Natural killer cell (primary cell): ENCODE measurements around the gene SMAD1. TPM values are rescaled to one million over a fixed set of nuclear protein-coding genes. Genes with fewer than 3 reads are reported as not detected.

Source experiments
- ATAC-seq, 3 donors: fragments of 150-1000 bp in 2 of 3; fragments of 200-7000 bp in 1 of 3; cut with Tn5 transposase; 1 replicate in 1 of 3; 2 replicates in 2 of 3; pipeline ENCODE4 v1.10.0; 2021; ENCODE audit warnings: mild to moderate bottlenecking in 2 of 3, moderate library complexity in 2 of 3
- DNase-seq, 2 donors: peaks; one replicate each; pipeline versions ENCODE4 v3.0.0 to v3.0.0-alpha.2; 2013 to 2021; ENCODE audit warnings: mixed read lengths in 1 of 2
- H3K27ac ChIP-seq: one replicate; pipeline ENCODE4 v1.5.1; 2013; ENCODE audit warnings: mild to moderate bottlenecking, low read length
- H3K27me3 ChIP-seq: one replicate; pipeline ENCODE4 v1.6.1; 2013; ENCODE audit warnings: low read length; ENCODE audit not compliant: control insufficient read depth, insufficient read depth
- H3K36me3 ChIP-seq: one replicate; pipeline ENCODE4 v1.6.1; 2013; ENCODE audit warnings: low read length; ENCODE audit not compliant: control insufficient read depth, insufficient read depth
- H3K4me1 ChIP-seq: one replicate; pipeline ENCODE4 v1.6.1; 2013; ENCODE audit warnings: low read length; ENCODE audit not compliant: control insufficient read depth, insufficient read depth
- H3K4me3 ChIP-seq: one replicate; pipeline ENCODE4 v1.5.1; 2013; ENCODE audit warnings: low read length
- H3K9me3 ChIP-seq: one replicate; pipeline ENCODE4 v1.6.1; 2013; ENCODE audit warnings: low read length; ENCODE audit not compliant: control insufficient read depth, insufficient read depth
- H3K27ac Mint-ChIP-seq, 2 donors: one replicate each; pipeline ENCODE4 v1.8.0; 2022; ENCODE audit warnings: mild to moderate bottlenecking in 2 of 2, mixed read lengths in 2 of 2, moderate library complexity in 1 of 2
- H3K27me3 Mint-ChIP-seq, 2 donors: one replicate each; pipeline ENCODE4 v1.8.0; 2022; ENCODE audit warnings: low read depth in 2 of 2, mixed read lengths in 2 of 2
- H3K36me3 Mint-ChIP-seq: one replicate; pipeline ENCODE4 v1.8.0; 2022; ENCODE audit warnings: mixed read lengths
- H3K4me1 Mint-ChIP-seq, 2 donors: one replicate each; pipeline ENCODE4 v1.8.0; 2022; ENCODE audit warnings: mixed read lengths in 2 of 2
- H3K4me3 Mint-ChIP-seq: one replicate; pipeline ENCODE4 v1.8.0; 2022; ENCODE audit warnings: mild to moderate bottlenecking, moderate library complexity, mixed read lengths
- H3K9me3 Mint-ChIP-seq, 2 donors: one replicate each; pipeline ENCODE4 v1.8.0; 2022; ENCODE audit warnings: mixed read lengths in 2 of 2
- WGBS: methylation state at CpG from one replicate; pipeline ENCODE4 v1.1.7; 2013; ENCODE audit warnings: missing lambda C conversion rate; ENCODE audit not compliant: insufficient coverage; 5-methylcytosine and 5-hydroxymethylcytosine counted together
- intact Hi-C: fragments of 100-400 bp; cut with micrococcal nuclease; formaldehyde crosslinking; loops from one replicate; pipeline ENCODE4 v1.14.2; 2022
- total RNA-seq, 4 donors: library from RNA; stranded (reverse); fragments of 120-200 nt in 1 of 4; gene quantifications; one replicate each; pipeline versions ENCODE4 v1.2.3 to v1.2.4, GENCODE V29; 2013 to 2022
- TF ChIP-seq, protein P1 (sequence below): fragments of 200-600 bp; IDR thresholded peaks from one replicate; pipeline ENCODE4 v1.8.0; 2022; ENCODE audit warnings: antibody characterized with exemption

SMAD1 gene
- total RNA-seq, 3 donors from 2014 or later (not counting 1 experiment from before 2014, with no cell fraction given) = 2.2 to 12.8 (median 9.9) TPM

DNA sequence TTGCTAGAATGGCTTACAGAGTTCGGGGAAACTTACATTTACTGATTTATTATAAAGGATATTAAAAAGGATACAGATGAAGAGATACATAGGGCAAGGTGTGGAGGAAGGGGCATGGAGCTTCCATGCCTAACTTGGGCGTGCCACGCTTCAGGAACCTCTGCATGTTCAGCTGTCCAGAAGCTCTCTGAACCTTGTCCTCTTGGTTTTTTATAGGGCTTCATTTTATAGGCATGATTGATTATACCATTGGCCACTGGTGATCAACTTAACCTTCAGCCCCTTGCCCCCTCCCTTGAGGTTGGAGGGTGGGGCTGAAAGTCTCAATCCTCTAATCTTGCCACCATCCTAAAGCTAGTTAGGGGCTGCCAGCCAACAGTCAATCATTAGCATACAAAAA lies 10.7 kb downstream of the SMAD1 start:
- no peak overlapping the region for H3K4me3 Mint-ChIP-seq
- H3K36me3 Mint-ChIP-seq = no peaks in the 10 kb centered on the region
- H3K4me1 Mint-ChIP-seq = peaks cover 0 to 7% of the 10 kb centered on the region in 2 donors
- ATAC-seq (no peak), DNase-seq (no peak)
- intact Hi-C loops = no loop called here
- no peak overlapping the region for H3K27ac ChIP-seq
- no peaks in the 10 kb centered on the region for H3K36me3 ChIP-seq
- H3K4me1 ChIP-seq = no peaks in the 10 kb centered on the region
- WGBS = 100% methylated on average over 3 of the region's 3 CpGs
- H3K27me3 Mint-ChIP-seq = no peaks in the 10 kb centered on the region
- no peaks in the 10 kb centered on the region for H3K9me3 ChIP-seq
- H3K4me3 ChIP-seq = no peak overlapping the region
- H3K9me3 Mint-ChIP-seq = no peaks in the 10 kb centered on the region
- TF ChIP-seq, protein P1, sequence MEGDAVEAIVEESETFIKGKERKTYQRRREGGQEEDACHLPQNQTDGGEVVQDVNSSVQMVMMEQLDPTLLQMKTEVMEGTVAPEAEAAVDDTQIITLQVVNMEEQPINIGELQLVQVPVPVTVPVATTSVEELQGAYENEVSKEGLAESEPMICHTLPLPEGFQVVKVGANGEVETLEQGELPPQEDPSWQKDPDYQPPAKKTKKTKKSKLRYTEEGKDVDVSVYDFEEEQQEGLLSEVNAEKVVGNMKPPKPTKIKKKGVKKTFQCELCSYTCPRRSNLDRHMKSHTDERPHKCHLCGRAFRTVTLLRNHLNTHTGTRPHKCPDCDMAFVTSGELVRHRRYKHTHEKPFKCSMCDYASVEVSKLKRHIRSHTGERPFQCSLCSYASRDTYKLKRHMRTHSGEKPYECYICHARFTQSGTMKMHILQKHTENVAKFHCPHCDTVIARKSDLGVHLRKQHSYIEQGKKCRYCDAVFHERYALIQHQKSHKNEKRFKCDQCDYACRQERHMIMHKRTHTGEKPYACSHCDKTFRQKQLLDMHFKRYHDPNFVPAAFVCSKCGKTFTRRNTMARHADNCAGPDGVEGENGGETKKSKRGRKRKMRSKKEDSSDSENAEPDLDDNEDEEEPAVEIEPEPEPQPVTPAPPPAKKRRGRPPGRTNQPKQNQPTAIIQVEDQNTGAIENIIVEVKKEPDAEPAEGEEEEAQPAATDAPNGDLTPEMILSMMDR = no peak
- no peaks in the 10 kb centered on the region for H3K27me3 ChIP-seq
- no peak overlapping the region for H3K27ac Mint-ChIP-seq

DNA sequence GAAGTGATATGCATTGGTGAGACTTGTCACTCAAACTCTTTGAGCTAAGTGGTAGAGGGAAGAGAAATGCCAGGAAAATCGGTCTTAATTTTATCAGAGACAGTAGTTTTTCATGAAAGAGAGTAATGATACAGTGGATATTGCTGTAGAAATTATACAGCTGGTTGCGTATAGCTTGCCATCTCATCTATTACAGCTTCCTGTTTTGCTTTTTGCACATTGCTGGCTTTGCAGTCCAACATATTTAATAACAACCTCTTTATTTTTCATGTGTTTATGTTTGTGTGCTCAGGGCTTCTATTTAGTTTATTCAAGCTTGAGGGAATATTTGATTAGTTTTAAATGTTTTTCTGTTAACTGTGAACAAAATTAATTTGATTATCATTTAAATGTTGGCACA lies 11.5 kb downstream of the SMAD1 start:
- Histone ChIP-seq H3K27me3 (no peaks in the 10 kb centered on the region), H3K4me3 (no peak overlapping the region), H3K9me3 (no peaks in the 10 kb centered on the region), H3K27ac (no peak overlapping the region), H3K36me3 (no peaks in the 10 kb centered on the region), H3K4me1 (no peaks in the 10 kb centered on the region)
- Mint-ChIP-seq H3K27ac (no peak overlapping the region), H3K36me3 (no peaks in the 10 kb centered on the region), H3K27me3 (no peaks in the 10 kb centered on the region), H3K9me3 (no peaks in the 10 kb centered on the region), H3K4me1 (peaks cover 0 to 5% of the 10 kb centered on the region in 2 donors), H3K4me3 (no peak overlapping the region)
- 42% methylated on average over 1 of the region's 2 CpGs for WGBS
- ATAC-seq = no peak
- intact Hi-C loops = no loop called here
- DNase-seq = no peak
- TF ChIP-seq, protein P1 = no peak

DNA sequence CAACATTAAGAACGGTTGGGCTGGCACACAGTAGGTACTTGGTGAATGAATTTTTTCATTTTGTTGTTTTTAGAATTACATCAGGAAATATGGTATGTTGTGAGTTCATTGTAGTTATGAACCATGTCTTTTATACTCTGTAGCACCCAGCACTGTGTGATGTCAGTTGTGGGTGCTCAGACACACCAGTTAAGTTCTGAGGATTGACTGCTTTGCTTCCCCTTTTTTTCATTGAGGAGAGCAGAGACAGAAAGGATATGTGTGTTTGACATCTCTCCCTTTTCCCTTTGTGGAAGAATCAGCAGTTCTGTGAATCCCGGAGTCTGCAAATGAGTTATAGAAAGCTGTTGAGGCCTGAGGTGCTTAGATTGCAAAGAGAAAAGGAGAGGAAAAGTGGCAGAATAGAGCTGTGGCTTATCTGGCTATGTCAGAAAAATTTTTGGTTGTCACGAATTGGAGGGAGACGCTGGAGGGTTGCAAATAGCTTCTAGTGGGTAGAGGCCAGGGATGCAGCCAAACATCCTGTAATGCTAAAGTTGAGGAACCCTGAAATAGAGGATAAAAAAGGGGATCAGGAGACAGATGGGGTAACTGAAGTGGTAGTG lies 13.1 kb downstream of the SMAD1 start:
- H3K27me3 ChIP-seq = no peaks in the 10 kb centered on the region
- Mint-ChIP-seq H3K4me1 (peaks cover 0 to 5% of the 10 kb centered on the region in 2 donors), H3K9me3 (no peaks in the 10 kb centered on the region), H3K27me3 (no peaks in the 10 kb centered on the region), H3K27ac (no peak overlapping the region), H3K4me3 (no peak overlapping the region), H3K36me3 (no peaks in the 10 kb centered on the region)
- TF ChIP-seq, protein P1 = no peak
- no peak overlapping the region for H3K27ac ChIP-seq
- no peaks in the 10 kb centered on the region for H3K36me3 ChIP-seq
- no peak for DNase-seq
- ATAC-seq = no peak
- 65% methylated on average over 4 of the region's 4 CpGs for WGBS
- H3K9me3 ChIP-seq = no peaks in the 10 kb centered on the region
- no peaks in the 10 kb centered on the region for H3K4me1 ChIP-seq
- no peak overlapping the region for H3K4me3 ChIP-seq
- intact Hi-C loops = no loop called here

DNA sequence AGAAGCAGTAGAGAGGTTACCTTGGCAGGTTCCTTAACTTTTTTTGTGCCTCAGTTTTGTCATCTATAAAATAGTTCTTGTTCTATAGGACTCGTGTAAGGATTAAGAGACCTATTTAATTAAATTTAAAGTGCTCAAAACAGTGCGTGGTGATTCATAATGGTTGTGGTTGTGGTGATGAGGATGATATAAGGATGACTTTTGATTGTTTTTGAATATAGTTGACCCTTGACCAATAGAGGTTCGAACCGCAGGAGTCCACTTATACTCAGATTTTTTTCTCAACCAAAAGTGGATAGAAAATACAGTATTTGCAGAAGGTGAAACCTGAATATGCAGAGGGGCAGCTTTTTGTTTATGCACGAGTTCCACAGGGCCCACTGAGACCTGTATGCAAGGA lies 14.6 kb downstream of the SMAD1 start:
- H3K27me3 Mint-ChIP-seq = no peaks in the 10 kb centered on the region
- H3K9me3 Mint-ChIP-seq = no peaks in the 10 kb centered on the region
- ATAC-seq (no peak), DNase-seq (no peak)
- H3K4me3 Mint-ChIP-seq = no peak overlapping the region
- 92% methylated on average over 5 of the region's 5 CpGs for WGBS
- no peaks in the 10 kb centered on the region for H3K36me3 Mint-ChIP-seq
- TF ChIP-seq, protein P1 = no peak
- Histone ChIP-seq H3K27ac (no peak overlapping the region), H3K9me3 (no peaks in the 10 kb centered on the region), H3K4me1 (no peaks in the 10 kb centered on the region), H3K36me3 (no peaks in the 10 kb centered on the region), H3K27me3 (no peaks in the 10 kb centered on the region), H3K4me3 (no peak overlapping the region)
- H3K27ac Mint-ChIP-seq = no peak overlapping the region
- intact Hi-C loops = no loop called here
- H3K4me1 Mint-ChIP-seq = peaks cover 0 to 5% of the 10 kb centered on the region in 2 donors
